Activated CD8-positive, alpha-beta T cell treated with anti-CD3 and anti-CD28 coated beads for 36 hours (primary cell): Measurements from ENCODE around the gene UPK3A. TPM values are rescaled to one million over a fixed set of nuclear protein-coding genes. Genes with fewer than 3 reads are reported as not detected.

Experiments
- ATAC-seq: fragments of 200-7000 bp; cut with Tn5 transposase; one replicate; pipeline ENCODE4 v1.10.0; 2021; ENCODE audit warnings: mild to moderate bottlenecking, moderate library complexity
- CTCF ChIA-PET: fragments of 350-600 bp; sonication (Branson Sonifier 250); formaldehyde crosslinking; loops from one replicate; lab custom pipeline; 2021; ENCODE audit warnings: antibody characterized with exemption; lab: Charles Lee
- POLR2A ChIA-PET: fragments of 350-600 bp; sonication (Branson Sonifier 250); formaldehyde crosslinking; loops from one replicate; lab custom pipeline; 2021; ENCODE audit warnings: antibody characterized with exemption; lab: Charles Lee
- DNase-seq: peaks from one replicate; pipeline ENCODE4 v3.0.0-alpha.2; 2020
- H3K27ac Mint-ChIP-seq: one replicate; pipeline ENCODE4 v1.8.0; 2021; ENCODE audit warnings: mild to moderate bottlenecking, mixed read lengths
- H3K27me3 Mint-ChIP-seq: one replicate; pipeline ENCODE4 v1.8.0; 2021; ENCODE audit warnings: mixed read lengths
- H3K36me3 Mint-ChIP-seq: one replicate; pipeline ENCODE4 v1.8.0; 2021; ENCODE audit warnings: low read depth, mixed read lengths
- H3K4me1 Mint-ChIP-seq: one replicate; pipeline ENCODE4 v1.8.0; 2021; ENCODE audit warnings: low read depth, mixed read lengths
- H3K4me3 Mint-ChIP-seq: one replicate; pipeline ENCODE4 v1.8.0; 2021; ENCODE audit warnings: mild to moderate bottlenecking, moderate library complexity, mixed read lengths
- H3K9me3 Mint-ChIP-seq: one replicate; pipeline ENCODE4 v1.8.0; 2021; ENCODE audit warnings: mixed read lengths
- CTCF ChIP-seq: fragments of 200-600 bp; IDR thresholded peaks from one replicate; pipeline ENCODE4 v1.8.0; 2022; ENCODE audit warnings: antibody characterized with exemption, mild to moderate bottlenecking
- intact Hi-C: fragments of 100-400 bp; cut with micrococcal nuclease; formaldehyde crosslinking; loops from one replicate; pipeline ENCODE4 v1.10.0; 2022
- total RNA-seq, 2 experiments: library from RNA; stranded (reverse); gene quantifications; one replicate each; pipeline ENCODE4 v1.2.3, GENCODE V29; 2021

The UPK3A gene
- total RNA-seq, 2 experiments from 2014 or later: not detected

DNA sequence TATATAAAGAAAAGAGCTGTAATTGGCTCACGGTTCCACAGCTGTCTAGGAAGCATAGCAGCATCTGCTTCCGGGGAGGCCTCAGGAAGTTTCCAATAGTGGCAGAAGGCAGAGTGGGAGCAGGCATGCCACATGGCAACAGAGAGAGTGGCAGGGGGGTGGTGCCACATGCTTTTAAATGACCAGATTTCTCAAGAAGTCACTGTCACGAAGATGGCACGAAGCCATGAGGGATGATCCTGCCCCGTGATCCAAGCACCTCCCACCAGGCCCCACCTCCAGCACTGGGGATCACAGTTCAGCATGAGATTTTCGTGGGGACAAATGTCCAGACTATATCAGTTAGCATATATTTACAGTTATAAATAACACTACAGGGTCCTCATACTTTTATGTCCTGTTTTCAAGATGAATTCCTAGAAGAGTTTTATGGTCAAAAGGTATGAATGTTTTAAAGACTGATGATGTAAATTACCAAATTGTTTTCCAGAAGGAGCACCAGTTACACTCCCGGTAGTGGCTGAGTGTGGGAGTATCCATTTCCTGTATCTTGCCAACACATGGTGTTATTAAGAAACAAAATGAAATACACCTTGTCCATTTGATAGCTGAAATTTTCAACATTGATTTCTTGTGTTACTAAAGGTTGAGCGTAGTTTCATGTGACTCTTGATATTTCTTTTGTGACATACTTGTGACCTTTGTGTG is 44.2 kb downstream of the UPK3A start:
- no peak for TF ChIP-seq CTCF
- Mint-ChIP-seq H3K36me3 (peaks cover 28% of the 10 kb centered on the region), H3K27ac (peak overlapping the region; percentile 34), H3K9me3 (no peaks in the 10 kb centered on the region), H3K4me3 (no peak overlapping the region), H3K4me1 (peaks cover 14% of the 10 kb centered on the region), H3K27me3 (no peaks in the 10 kb centered on the region)
- DNase-seq (no peak), ATAC-seq (no peak)
- intact Hi-C loops: no loop called here
- POLR2A ChIA-PET: no interaction called here
- CTCF ChIA-PET: no interaction called here

GRCh38 chr22:45329530-45329936 is 44.8 kb downstream of the UPK3A start:
- ChIA-PET CTCF (no interaction called here), POLR2A (no interaction called here)
- ATAC-seq: no peak
- no peak overlapping the region for H3K4me3 Mint-ChIP-seq
- DNase-seq: no peak
- H3K36me3 Mint-ChIP-seq: peaks cover 24% of the 10 kb centered on the region
- H3K27ac Mint-ChIP-seq: peak overlapping the region; percentile 5
- peaks cover 11% of the 10 kb centered on the region for H3K4me1 Mint-ChIP-seq
- intact Hi-C loops: no loop called here
- TF ChIP-seq CTCF: no peak
- H3K27me3 Mint-ChIP-seq: no peaks in the 10 kb centered on the region
- no peaks in the 10 kb centered on the region for H3K9me3 Mint-ChIP-seq

- H3K27me3 Mint-ChIP-seq: no peaks in the 10 kb centered on the region
- POLR2A ChIA-PET: interaction anchor here (0.7 to 1.1 kb wide), 3 partner anchors 8 to 1297 kb away, joined by 3 to 4 read pairs (median 3); no protein-coding TSS in a partner anchor
- no peak for TF ChIP-seq CTCF
Observed at GRCh38 chr22:45330548-45330947, 45.8 kb downstream of the UPK3A start.

DNA sequence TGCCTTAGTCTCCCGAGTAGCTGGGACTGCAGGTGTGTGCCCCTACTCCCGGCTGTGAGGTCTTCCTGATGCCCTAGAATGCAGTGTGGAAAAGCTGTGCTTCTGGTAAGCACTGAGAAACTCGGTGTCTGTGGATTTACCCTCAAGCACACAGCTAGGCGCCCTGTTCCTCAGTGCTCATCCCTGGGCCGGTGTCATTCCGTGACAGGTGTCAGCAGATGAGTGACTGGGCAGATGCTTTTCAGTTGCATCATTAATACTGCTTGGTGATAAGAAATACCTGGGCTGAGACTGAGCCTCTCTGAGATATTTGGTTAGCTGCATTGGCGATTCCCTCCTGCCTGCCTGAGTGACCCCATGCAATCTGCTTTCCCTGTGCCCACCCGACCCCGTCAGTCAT is 46.7 kb downstream of the UPK3A start:
- H3K9me3 Mint-ChIP-seq: no peaks in the 10 kb centered on the region
- H3K4me1 Mint-ChIP-seq: peaks cover 10% of the 10 kb centered on the region
- CTCF ChIA-PET: no interaction called here
- no peaks in the 10 kb centered on the region for H3K27me3 Mint-ChIP-seq
- peak overlapping the region; percentile 32 for H3K27ac Mint-ChIP-seq
- POLR2A ChIA-PET: interaction anchor here (0.8 to 1.1 kb wide), 4 partner anchors 9 to 40 kb away, joined by 3 to 4 read pairs (median 3); no protein-coding TSS in a partner anchor
- ATAC-seq (no peak), DNase-seq (no peak)
- H3K4me3 Mint-ChIP-seq: no peak overlapping the region
- intact Hi-C loops: no loop called here
- no peak for TF ChIP-seq CTCF
- peaks cover 22% of the 10 kb centered on the region for H3K36me3 Mint-ChIP-seq

More at GRCh38 chr22:45330548-45330947, 45.8 kb downstream of the UPK3A start:
- no peaks in the 10 kb centered on the region for H3K9me3 Mint-ChIP-seq
- H3K27ac Mint-ChIP-seq: no peak overlapping the region
- DNase-seq (no peak), ATAC-seq (no peak)
- H3K4me3 Mint-ChIP-seq: no peak overlapping the region
- CTCF ChIA-PET: no interaction called here
- peaks cover 20% of the 10 kb centered on the region for H3K36me3 Mint-ChIP-seq
- intact Hi-C loops: no loop called here
- H3K4me1 Mint-ChIP-seq: peaks cover 7% of the 10 kb centered on the region

DNA sequence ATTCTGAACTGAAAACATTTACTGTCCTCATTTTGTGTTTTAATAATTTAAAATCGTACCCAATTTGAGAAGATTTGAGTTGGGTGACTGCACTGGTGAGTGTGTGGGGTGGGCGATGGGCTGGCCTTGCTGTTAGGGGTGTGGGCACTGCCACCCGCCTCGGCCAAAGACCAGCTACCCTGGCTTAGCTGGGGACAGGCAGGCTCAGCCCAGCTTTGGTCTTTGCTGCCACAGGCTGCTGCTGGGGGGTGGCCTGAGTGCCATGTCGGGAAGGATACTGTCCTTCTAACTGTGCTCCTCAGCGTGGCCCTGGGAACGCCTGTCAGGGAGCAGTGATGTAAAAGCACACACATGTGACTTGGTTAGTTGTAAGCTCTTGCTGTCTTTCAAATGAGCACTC is 47.3 kb downstream of the UPK3A start:
- H3K36me3 Mint-ChIP-seq: peaks cover 26% of the 10 kb centered on the region
- ChIA-PET CTCF (no interaction called here), POLR2A (interaction anchor here (0.8 to 1.1 kb wide), 2 partner anchors 9 to 39 kb away, joined by 3 read pairs; no protein-coding TSS in a partner anchor)
- no peak overlapping the region for H3K4me3 Mint-ChIP-seq
- H3K27ac Mint-ChIP-seq: no peak overlapping the region
- intact Hi-C loops: no loop called here
- DNase-seq (no peak), ATAC-seq (no peak)
- H3K9me3 Mint-ChIP-seq: no peaks in the 10 kb centered on the region
- H3K4me1 Mint-ChIP-seq: peaks cover 14% of the 10 kb centered on the region
- H3K27me3 Mint-ChIP-seq: no peaks in the 10 kb centered on the region
- TF ChIP-seq CTCF: no peak
